ENCODE data around the gene CR2. TPM values are rescaled to one million over a fixed set of nuclear protein-coding genes. Genes with fewer than 3 reads are reported as not detected.

Gene CR2
- total RNA-seq, 1 donor from 2014 or later: 34.1 TPM

DNA sequence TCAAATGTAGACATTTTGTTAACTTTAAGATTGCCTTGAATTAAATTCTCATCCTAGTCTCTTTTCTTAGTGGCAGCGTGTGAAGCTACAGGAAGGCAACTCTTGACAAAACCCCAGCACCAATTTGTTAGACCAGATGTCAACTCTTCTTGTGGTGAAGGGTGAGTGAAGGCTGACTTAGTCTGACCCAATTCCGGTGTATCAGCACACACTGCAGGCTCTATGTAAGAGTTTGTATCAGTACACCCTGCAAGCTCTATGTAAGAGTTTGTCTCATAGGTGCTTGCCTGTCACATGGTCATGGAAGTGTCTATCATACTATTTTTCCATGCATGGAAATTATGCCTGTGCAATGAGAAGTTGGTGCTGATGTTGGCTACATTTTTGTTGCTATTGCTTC lies 16.8 kb downstream of the CR2 start:
- no peaks in the 10 kb centered on the region for H3K27me3 Mint-ChIP-seq
- no peak for ATAC-seq (ENCODE audit: low read depth)
- H3K36me3 Mint-ChIP-seq (ENCODE audit: low read depth): peaks cover 85% of the 10 kb centered on the region
- no peak overlapping the region for H3K4me3 Mint-ChIP-seq
- peaks cover 7% of the 10 kb centered on the region for H3K4me1 Mint-ChIP-seq
- intact Hi-C loops (cut with micrococcal nuclease): no loop called here
- TF ChIP-seq, protein P1, sequence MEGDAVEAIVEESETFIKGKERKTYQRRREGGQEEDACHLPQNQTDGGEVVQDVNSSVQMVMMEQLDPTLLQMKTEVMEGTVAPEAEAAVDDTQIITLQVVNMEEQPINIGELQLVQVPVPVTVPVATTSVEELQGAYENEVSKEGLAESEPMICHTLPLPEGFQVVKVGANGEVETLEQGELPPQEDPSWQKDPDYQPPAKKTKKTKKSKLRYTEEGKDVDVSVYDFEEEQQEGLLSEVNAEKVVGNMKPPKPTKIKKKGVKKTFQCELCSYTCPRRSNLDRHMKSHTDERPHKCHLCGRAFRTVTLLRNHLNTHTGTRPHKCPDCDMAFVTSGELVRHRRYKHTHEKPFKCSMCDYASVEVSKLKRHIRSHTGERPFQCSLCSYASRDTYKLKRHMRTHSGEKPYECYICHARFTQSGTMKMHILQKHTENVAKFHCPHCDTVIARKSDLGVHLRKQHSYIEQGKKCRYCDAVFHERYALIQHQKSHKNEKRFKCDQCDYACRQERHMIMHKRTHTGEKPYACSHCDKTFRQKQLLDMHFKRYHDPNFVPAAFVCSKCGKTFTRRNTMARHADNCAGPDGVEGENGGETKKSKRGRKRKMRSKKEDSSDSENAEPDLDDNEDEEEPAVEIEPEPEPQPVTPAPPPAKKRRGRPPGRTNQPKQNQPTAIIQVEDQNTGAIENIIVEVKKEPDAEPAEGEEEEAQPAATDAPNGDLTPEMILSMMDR (IDR thresholded peaks at IDR 0.05): no peak
- no peak for DNase-seq
- H3K9me3 Mint-ChIP-seq: no peaks in the 10 kb centered on the region
- CTCF ChIA-PET: no interaction called here
- no peak overlapping the region for H3K27ac Mint-ChIP-seq
- POLR2A ChIA-PET: interaction anchor here (0.8 kb wide), 1 partner anchor 40 kb away, joined by 3 read pairs; no protein-coding TSS in a partner anchor

DNA sequence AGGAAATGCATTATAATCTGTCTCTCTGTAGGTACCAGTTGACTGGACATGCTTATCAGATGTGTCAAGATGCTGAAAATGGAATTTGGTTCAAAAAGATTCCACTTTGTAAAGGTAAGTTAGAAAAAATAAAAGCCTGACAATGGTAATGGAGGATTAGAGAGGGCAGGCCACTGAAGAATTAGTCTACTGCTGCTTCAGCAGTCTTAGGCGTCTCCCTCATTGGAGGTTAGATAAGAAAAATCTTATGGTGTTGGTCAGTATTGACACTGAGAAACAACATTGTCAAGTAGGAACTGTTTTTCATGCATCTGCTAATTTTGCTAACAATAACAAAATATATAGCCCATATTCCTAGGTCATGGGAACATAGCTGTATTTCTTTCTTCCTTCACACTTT lies 20.1 kb downstream of the CR2 start:
- peaks cover 3% of the 10 kb centered on the region for H3K4me1 Mint-ChIP-seq
- DNase-seq (no peak), ATAC-seq (ENCODE audit: low read depth) (no peak)
- intact Hi-C loops (cut with micrococcal nuclease): no loop called here
- H3K4me3 Mint-ChIP-seq: no peak overlapping the region
- ChIA-PET CTCF (interaction anchor here (0.6 kb wide), 1 partner anchor 466 kb away, joined by 3 read pairs; no protein-coding TSS in a partner anchor), POLR2A (interaction anchor here (0.6 kb wide), 1 partner anchor 894 kb away, joined by 3 read pairs; no protein-coding TSS in a partner anchor)
- TF ChIP-seq, protein P1 (IDR thresholded peaks at IDR 0.05): no peak
- H3K9me3 Mint-ChIP-seq: no peaks in the 10 kb centered on the region
- no peak overlapping the region for H3K27ac Mint-ChIP-seq
- H3K27me3 Mint-ChIP-seq: no peaks in the 10 kb centered on the region
- H3K36me3 Mint-ChIP-seq (ENCODE audit: low read depth): peaks cover 81% of the 10 kb centered on the region

DNA sequence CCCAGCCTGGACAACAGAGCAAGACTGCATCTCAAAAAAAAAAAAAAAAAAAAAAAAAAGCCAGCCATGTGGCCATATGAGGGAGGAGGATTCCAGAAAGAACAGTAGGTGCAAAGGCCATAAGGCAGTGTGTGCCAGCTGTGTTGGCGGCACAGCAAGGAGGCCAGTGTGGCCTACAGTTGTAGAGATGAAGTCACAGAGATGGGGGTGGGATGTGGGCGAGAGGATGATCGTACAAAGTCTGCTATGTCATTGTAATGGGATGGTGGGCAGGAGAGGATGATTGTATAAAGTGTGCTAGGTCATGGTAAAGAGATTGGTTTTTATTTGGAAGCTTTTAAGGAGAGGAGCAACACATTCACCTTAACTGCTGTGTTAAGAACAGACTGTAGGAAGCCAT lies 32.1 kb downstream of the CR2 start:
- intact Hi-C loops (cut with micrococcal nuclease): no loop called here
- no peaks in the 10 kb centered on the region for H3K4me1 Mint-ChIP-seq
- peaks cover 67% of the 10 kb centered on the region for H3K36me3 Mint-ChIP-seq (ENCODE audit: low read depth)
- H3K27ac Mint-ChIP-seq: peak overlapping the region; percentile 0
- CTCF ChIA-PET: no interaction called here
- no peak overlapping the region for H3K4me3 Mint-ChIP-seq
- POLR2A ChIA-PET: interaction anchor here (0.6 kb wide), 1 partner anchor 484 kb away, joined by 6 read pairs; no protein-coding TSS in a partner anchor
- TF ChIP-seq, protein P1 (IDR thresholded peaks at IDR 0.05): no peak
- H3K9me3 Mint-ChIP-seq: no peaks in the 10 kb centered on the region
- ATAC-seq (ENCODE audit: low read depth): no peak
- DNase-seq: no peak
- H3K27me3 Mint-ChIP-seq: no peaks in the 10 kb centered on the region

DNA sequence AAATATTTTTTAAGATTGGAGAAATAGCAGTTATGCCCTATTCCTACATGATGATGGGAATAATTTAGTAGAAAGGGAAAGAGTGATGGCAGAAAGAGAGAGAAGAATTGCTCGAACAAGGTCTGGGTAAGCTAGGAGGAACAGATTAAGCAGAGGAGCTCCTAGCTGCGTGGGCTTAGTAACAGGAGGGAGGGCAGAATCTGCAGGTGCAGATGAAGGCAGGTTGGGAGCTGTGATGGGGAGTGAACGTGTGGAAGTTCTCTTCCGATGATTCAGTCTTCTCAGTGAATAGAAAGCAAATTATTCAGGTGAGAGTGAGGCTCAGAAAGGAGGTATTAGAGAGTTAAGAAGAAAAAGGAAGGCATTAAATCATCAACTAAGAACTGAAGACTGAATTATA lies 33.5 kb downstream of the CR2 start:
- H3K36me3 Mint-ChIP-seq (ENCODE audit: low read depth): peaks cover 62% of the 10 kb centered on the region
- ATAC-seq (ENCODE audit: low read depth) (no peak), DNase-seq (no peak)
- H3K4me3 Mint-ChIP-seq: no peak overlapping the region
- POLR2A ChIA-PET: no interaction called here
- no peaks in the 10 kb centered on the region for H3K27me3 Mint-ChIP-seq
- CTCF ChIA-PET: interaction anchor here (0.9 kb wide), 1 partner anchor 10 kb away, joined by 3 read pairs; no protein-coding TSS in a partner anchor
- H3K27ac Mint-ChIP-seq: peak overlapping the region; percentile 38
- no peaks in the 10 kb centered on the region for H3K9me3 Mint-ChIP-seq
- TF ChIP-seq, protein P1 (IDR thresholded peaks at IDR 0.05): no peak
- no peaks in the 10 kb centered on the region for H3K4me1 Mint-ChIP-seq
- intact Hi-C loops (cut with micrococcal nuclease): no loop called here

DNA sequence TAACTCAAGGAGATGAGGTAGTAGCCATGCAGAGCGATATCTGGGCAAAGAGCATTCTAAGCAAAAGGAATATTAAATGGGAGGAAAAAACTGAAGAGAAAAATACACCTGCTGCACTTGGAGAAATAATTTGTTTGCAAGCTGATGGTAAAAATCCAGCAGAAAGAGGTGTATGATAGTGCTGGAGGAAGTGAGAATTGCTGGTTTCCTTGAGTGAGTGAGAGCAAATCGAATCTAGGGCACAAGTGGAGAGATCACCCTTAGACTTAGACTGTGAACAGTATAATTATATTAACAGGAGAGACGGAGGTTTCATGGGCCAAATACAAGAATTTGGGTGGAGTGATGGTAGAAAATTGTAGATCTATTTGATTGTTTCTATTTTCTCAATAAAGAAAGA lies 39.1 kb downstream of the CR2 start:
- ChIA-PET CTCF (interaction anchor here (0.9 to 2.4 kb wide), 2 partner anchors 38 to 88 kb away, joined by 3 to 8 read pairs; no protein-coding TSS in a partner anchor), POLR2A (interaction anchor here (0.9 to 1.4 kb wide), 2 partner anchors 32 to 39 kb away, joined by 3 to 5 read pairs; partner anchors contain the start of gene CR2)
- DNase-seq (no peak), ATAC-seq (ENCODE audit: low read depth) (no peak)
- H3K4me3 Mint-ChIP-seq: no peak overlapping the region
- H3K27me3 Mint-ChIP-seq: no peaks in the 10 kb centered on the region
- H3K4me1 Mint-ChIP-seq: peaks cover 27% of the 10 kb centered on the region
- H3K36me3 Mint-ChIP-seq (ENCODE audit: low read depth): peaks cover 26% of the 10 kb centered on the region
- no peaks in the 10 kb centered on the region for H3K9me3 Mint-ChIP-seq
- H3K27ac Mint-ChIP-seq: no peak overlapping the region
- TF ChIP-seq, protein P1 (IDR thresholded peaks at IDR 0.05): no peak
- intact Hi-C loops (cut with micrococcal nuclease): no loop called here

Data from activated B cell treated with CpG ODN at 0.5 μM for 24 hours (primary cell).